Upper lobe of left lung (tissue), 6 donors: ENCODE measurements around the gene TGM4. TPM values are rescaled to one million over a fixed set of nuclear protein-coding genes. Genes with fewer than 3 reads are reported as not detected.

Experiments used
- ATAC-seq, 2 donors: fragments of 200-7000 bp; cut with Tn5 transposase; one replicate each; pipeline ENCODE4 v1.9.1; 2022; ENCODE audit warnings: mild to moderate bottlenecking in 2 of 2, moderate library complexity in 2 of 2; ENCODE audit not compliant: low FRiP score in 2 of 2
- DNase-seq, 2 donors: peaks; one replicate each; pipeline ENCODE4 v3.0.0-alpha.2; 2019 to 2020
- H3K27ac ChIP-seq, 4 donors: fragments of 200-600 bp; sonication (generic); one replicate each; pipeline ENCODE4 v1.5.1; 2016 to 2019
- H3K27me3 ChIP-seq, 4 donors: fragments of 200-600 bp; sonication (generic); one replicate each; pipeline ENCODE4 v1.5.1; 2017 to 2019
- H3K36me3 ChIP-seq, 4 donors: fragments of 200-600 bp; sonication (generic); one replicate each; pipeline ENCODE4 v1.5.1; 2016 to 2019
- H3K4me1 ChIP-seq, 4 donors: fragments of 200-600 bp; sonication (generic); one replicate each; pipeline ENCODE4 v1.5.1; 2018 to 2019
- H3K4me3 ChIP-seq, 4 donors: fragments of 200-600 bp; sonication (generic); one replicate each; pipeline ENCODE4 v1.5.1; 2017 to 2019; ENCODE audit warnings: mild to moderate bottlenecking in 2 of 4, moderate library complexity in 1 of 4
- H3K9me3 ChIP-seq, 4 donors: fragments of 200-600 bp; sonication (generic); one replicate each; pipeline ENCODE4 v1.5.1; 2018 to 2019
- CTCF ChIP-seq, 6 experiments: fragments of 450-650 bp in 4 of 6; fragments of 200-600 bp in 2 of 6; sonication (generic) in 2 of 6; IDR thresholded peaks; one replicate each; pipeline ENCODE4 v1.5.1; 2016 to 2019; ENCODE audit warnings: antibody characterized with exemption in 6 of 6
- EP300 ChIP-seq, 4 donors: sonication (generic); formaldehyde crosslinking; IDR thresholded peaks; one replicate each; pipeline ENCODE4 v1.5.1; 2017; ENCODE audit warnings: antibody characterized with exemption in 4 of 4, control low read depth in 2 of 4
- POLR2A ChIP-seq, 4 donors: fragments of 450-650 bp; IDR thresholded peaks; one replicate each; pipeline ENCODE4 v1.5.1; 2016 to 2017; ENCODE audit warnings: antibody characterized with exemption in 4 of 4, mild to moderate bottlenecking in 2 of 4
- POLR2AphosphoS5 ChIP-seq, 2 donors: sonication (generic); formaldehyde crosslinking; IDR thresholded peaks; one replicate each; pipeline ENCODE4 v1.5.1; 2017; ENCODE audit warnings: antibody characterized with exemption in 2 of 2
- WGBS, 2 donors: methylation state at CpG; one replicate each; pipeline ENCODE4 v1.1.5; 2017 to 2018; 5-methylcytosine and 5-hydroxymethylcytosine counted together
- total RNA-seq, 6 donors: library from RNA; depleted of rRNA in 4 of 6; stranded (reverse); fragments of >200 nt in 4 of 6; gene quantifications; one replicate each; pipeline versions ENCODE4 v1.1.0 to v1.2.1, GENCODE V29; 2016 to 2021
- donor health status: DM: no; HTN: no; CAD: no; lungs with moderate emphysema.
- donor health status: DM: no; HTN: yes; CAD: no; lungs with severe emphysema.

Gene TGM4
- total RNA-seq, 6 donors from 2014 or later = not detected

GRCh38 chr3:44903314-44903713, 28.9 kb downstream of the TGM4 start:
- DNase-seq = no peak
- Histone ChIP-seq H3K27ac (no peak overlapping the region), H3K4me3 (no peak overlapping the region), H3K27me3 (no peaks in the 10 kb centered on the region), H3K9me3 (no peaks in the 10 kb centered on the region), H3K4me1 (no peaks in the 10 kb centered on the region), H3K36me3 (no peaks in the 10 kb centered on the region)
- TF ChIP-seq POLR2A (IDR thresholded peaks at IDR 0.05) (no peak), POLR2AphosphoS5 (IDR thresholded peaks at IDR 0.05) (no peak)
- no peak for ATAC-seq
- 42 to 50% methylated on average over 2 of the region's 2 CpGs for WGBS, 2 donors

GRCh38 chr3:44903751-44904150, 29.3 kb downstream of the TGM4 start:
- WGBS, 2 donors = 91 to 92% methylated on average over 15 of the region's 15 CpGs
- H3K4me1 ChIP-seq = no peaks in the 10 kb centered on the region
- TF ChIP-seq EP300 (IDR thresholded peaks at IDR 0.05) (no peak), POLR2AphosphoS5 (IDR thresholded peaks at IDR 0.05) (no peak)
- H3K9me3 ChIP-seq = no peaks in the 10 kb centered on the region
- DNase-seq (peak in 1 of 2 donors; percentile 55), ATAC-seq (no peak)
- H3K4me3 ChIP-seq = no peak overlapping the region
- no peaks in the 10 kb centered on the region for H3K36me3 ChIP-seq
- H3K27me3 ChIP-seq = no peaks in the 10 kb centered on the region
- H3K27ac ChIP-seq = no peak overlapping the region

GRCh38 chr3:44905446-44906157, 31.2 kb downstream of the TGM4 start:
- Histone ChIP-seq H3K36me3 (no peaks in the 10 kb centered on the region), H3K4me3 (no peak overlapping the region), H3K9me3 (no peaks in the 10 kb centered on the region), H3K4me1 (no peaks in the 10 kb centered on the region), H3K27ac (no peak overlapping the region), H3K27me3 (no peaks in the 10 kb centered on the region)
- 63 to 93% methylated on average over 3 of the region's 3 CpGs for WGBS, 2 donors
- DNase-seq = no peak
- ATAC-seq = no peak
- no peak for TF ChIP-seq POLR2A (IDR thresholded peaks at IDR 0.05)

GRCh38 chr3:44906997-44907396, 32.6 kb downstream of the TGM4 start:
- H3K4me3 ChIP-seq = no peak overlapping the region
- no peak overlapping the region for H3K27ac ChIP-seq
- no peaks in the 10 kb centered on the region for H3K36me3 ChIP-seq
- DNase-seq (no peak), ATAC-seq (no peak)
- H3K9me3 ChIP-seq = no peaks in the 10 kb centered on the region
- no peak for TF ChIP-seq POLR2AphosphoS5 (IDR thresholded peaks at IDR 0.05)
- TF ChIP-seq POLR2A (IDR thresholded peaks at IDR 0.05) = no peak
- no peak for TF ChIP-seq EP300 (IDR thresholded peaks at IDR 0.05)
- TF ChIP-seq CTCF (IDR thresholded peaks at IDR 0.05) = no peak
- no peaks in the 10 kb centered on the region for H3K27me3 ChIP-seq
- 72 to 78% methylated on average over 4 of the region's 4 CpGs for WGBS, 2 donors
- no peaks in the 10 kb centered on the region for H3K4me1 ChIP-seq

GRCh38 chr3:44907612-44908011, 33.2 kb downstream of the TGM4 start:
- H3K4me3 ChIP-seq = no peak overlapping the region
- no peaks in the 10 kb centered on the region for H3K4me1 ChIP-seq
- DNase-seq = no peak
- H3K9me3 ChIP-seq = no peaks in the 10 kb centered on the region
- ATAC-seq = no peak
- no peak overlapping the region for H3K27ac ChIP-seq
- 74 to 76% methylated on average over 4 of the region's 4 CpGs for WGBS, 2 donors
- no peaks in the 10 kb centered on the region for H3K36me3 ChIP-seq
- TF ChIP-seq EP300 (IDR thresholded peaks at IDR 0.05) (no peak), CTCF (IDR thresholded peaks at IDR 0.05) (no peak), POLR2AphosphoS5 (IDR thresholded peaks at IDR 0.05) (no peak)
- no peaks in the 10 kb centered on the region for H3K27me3 ChIP-seq

GRCh38 chr3:44909063-44909462, 34.7 kb downstream of the TGM4 start:
- H3K9me3 ChIP-seq = no peaks in the 10 kb centered on the region
- H3K4me3 ChIP-seq = no peak overlapping the region
- H3K27me3 ChIP-seq = no peaks in the 10 kb centered on the region
- TF ChIP-seq POLR2AphosphoS5 (IDR thresholded peaks at IDR 0.05) = no peak
- TF ChIP-seq POLR2A (IDR thresholded peaks at IDR 0.05) = no peak
- no peak for TF ChIP-seq EP300 (IDR thresholded peaks at IDR 0.05)
- TF ChIP-seq CTCF (IDR thresholded peaks at IDR 0.05) = no peak
- peaks cover 0 to 6% (median 0%) of the 10 kb centered on the region in 4 donors for H3K4me1 ChIP-seq
- no peaks in the 10 kb centered on the region for H3K36me3 ChIP-seq
- ATAC-seq (no peak), DNase-seq (no peak)
- no peak overlapping the region for H3K27ac ChIP-seq
- WGBS, 2 donors = 11 to 22% methylated on average over 2 of the region's 2 CpGs
